Suprapubic skin (tissue), 4 donors: ENCODE measurements around the gene RUNX1. TPM values are rescaled to one million over a fixed set of nuclear protein-coding genes. Genes with fewer than 3 reads are reported as not detected.

ENCODE experiments used
- DNase-seq, 2 donors: peaks; one replicate each; pipeline ENCODE4 v3.0.0-alpha.2; 2019; ENCODE audit warnings: low spot score in 2 of 2
- H3K27ac ChIP-seq: fragments of 200-600 bp; sonication (generic); one replicate; pipeline ENCODE4 v1.5.1; 2019
- H3K27me3 ChIP-seq: fragments of 200-600 bp; sonication (generic); one replicate; pipeline ENCODE4 v1.5.1; 2019
- H3K36me3 ChIP-seq: fragments of 200-600 bp; sonication (generic); one replicate; pipeline ENCODE4 v1.5.1; 2019
- H3K4me1 ChIP-seq: fragments of 200-600 bp; sonication (generic); one replicate; pipeline ENCODE4 v1.5.1; 2019
- H3K4me3 ChIP-seq: fragments of 200-600 bp; sonication (generic); one replicate; pipeline ENCODE4 v1.5.1; 2019; ENCODE audit warnings: mild to moderate bottlenecking
- H3K9me3 ChIP-seq: fragments of 200-600 bp; sonication (generic); one replicate; pipeline ENCODE4 v1.5.1; 2019
- CTCF ChIP-seq, 2 donors: fragments of 200-600 bp in 1 of 2; fragments of 450-650 bp in 1 of 2; sonication (generic) in 1 of 2; IDR thresholded peaks; one replicate each; pipeline ENCODE4 v1.5.1; 2016 to 2019; ENCODE audit warnings: antibody characterized with exemption in 2 of 2, mild to moderate bottlenecking in 1 of 2, moderate library complexity in 1 of 2
- EP300 ChIP-seq: sonication (generic); formaldehyde crosslinking; IDR thresholded peaks from one replicate; pipeline ENCODE4 v1.6.1; 2017; ENCODE audit warnings: antibody characterized with exemption
- POLR2A ChIP-seq, 2 donors: fragments of 450-650 bp; IDR thresholded peaks; one replicate each; pipeline ENCODE4 v1.6.1; 2017; ENCODE audit warnings: antibody characterized with exemption in 2 of 2, mild to moderate bottlenecking in 2 of 2, moderate library complexity in 2 of 2
- POLR2AphosphoS5 ChIP-seq, 3 donors: sonication (generic); formaldehyde crosslinking; IDR thresholded peaks; one replicate each; pipeline ENCODE4 v1.6.1; 2017; ENCODE audit warnings: antibody characterized with exemption in 3 of 3
- WGBS: methylation state at CpG from one replicate; pipeline ENCODE4 v1.1.5; 2018; 5-methylcytosine and 5-hydroxymethylcytosine counted together
- total RNA-seq, 4 donors: library from RNA; depleted of rRNA; stranded (reverse); fragments of >200 nt; gene quantifications; one replicate each; pipeline ENCODE4 v1.1.0, GENCODE V29; 2016

The RUNX1 gene
- total RNA-seq, 4 donors from 2014 or later = 15.4 to 26.7 (median 20.5) TPM

GRCh38 chr21:34988625-34989024, 60.5 kb downstream of the RUNX1 start:
- WGBS = 96% methylated on average over 2 of the region's 2 CpGs
- Histone ChIP-seq H3K4me1 (peaks cover 3% of the 10 kb centered on the region), H3K36me3 (no peaks in the 10 kb centered on the region), H3K9me3 (no peaks in the 10 kb centered on the region), H3K27me3 (no peaks in the 10 kb centered on the region), H3K4me3 (no peak overlapping the region), H3K27ac (no peak overlapping the region)
- TF ChIP-seq POLR2AphosphoS5 (IDR thresholded peaks at IDR 0.05) (no peak), EP300 (no peak), POLR2A (IDR thresholded peaks at IDR 0.05) (no peak), CTCF (IDR thresholded peaks at IDR 0.05) (no peak)
- no peak for DNase-seq

- WGBS = 87% methylated on average over 8 of the region's 8 CpGs
- peaks cover 3% of the 10 kb centered on the region for H3K4me1 ChIP-seq
- H3K27ac ChIP-seq = no peak overlapping the region
- DNase-seq = no peak
- H3K27me3 ChIP-seq = no peaks in the 10 kb centered on the region
- H3K4me3 ChIP-seq = no peak overlapping the region
- no peaks in the 10 kb centered on the region for H3K36me3 ChIP-seq
- no peaks in the 10 kb centered on the region for H3K9me3 ChIP-seq
- no peak for TF ChIP-seq EP300
- no peak for TF ChIP-seq CTCF (IDR thresholded peaks at IDR 0.05)
These were observed 61.0 kb downstream of the RUNX1 start for GRCh38 chr21:34988139-34988538.

- Histone ChIP-seq H3K9me3 (no peaks in the 10 kb centered on the region), H3K27me3 (no peaks in the 10 kb centered on the region), H3K27ac (no peak overlapping the region), H3K4me3 (no peak overlapping the region), H3K36me3 (no peaks in the 10 kb centered on the region), H3K4me1 (no peaks in the 10 kb centered on the region)
- TF ChIP-seq POLR2A (IDR thresholded peaks at IDR 0.05) = no peak
- TF ChIP-seq POLR2AphosphoS5 (IDR thresholded peaks at IDR 0.05) = no peak
- no peak for TF ChIP-seq CTCF (IDR thresholded peaks at IDR 0.05)
- no peak for TF ChIP-seq EP300
- DNase-seq = no peak
- 50% methylated on average over 5 of the region's 5 CpGs for WGBS
These were observed 61.5 kb downstream of the RUNX1 start for GRCh38 chr21:34987501-34988072.

DNA sequence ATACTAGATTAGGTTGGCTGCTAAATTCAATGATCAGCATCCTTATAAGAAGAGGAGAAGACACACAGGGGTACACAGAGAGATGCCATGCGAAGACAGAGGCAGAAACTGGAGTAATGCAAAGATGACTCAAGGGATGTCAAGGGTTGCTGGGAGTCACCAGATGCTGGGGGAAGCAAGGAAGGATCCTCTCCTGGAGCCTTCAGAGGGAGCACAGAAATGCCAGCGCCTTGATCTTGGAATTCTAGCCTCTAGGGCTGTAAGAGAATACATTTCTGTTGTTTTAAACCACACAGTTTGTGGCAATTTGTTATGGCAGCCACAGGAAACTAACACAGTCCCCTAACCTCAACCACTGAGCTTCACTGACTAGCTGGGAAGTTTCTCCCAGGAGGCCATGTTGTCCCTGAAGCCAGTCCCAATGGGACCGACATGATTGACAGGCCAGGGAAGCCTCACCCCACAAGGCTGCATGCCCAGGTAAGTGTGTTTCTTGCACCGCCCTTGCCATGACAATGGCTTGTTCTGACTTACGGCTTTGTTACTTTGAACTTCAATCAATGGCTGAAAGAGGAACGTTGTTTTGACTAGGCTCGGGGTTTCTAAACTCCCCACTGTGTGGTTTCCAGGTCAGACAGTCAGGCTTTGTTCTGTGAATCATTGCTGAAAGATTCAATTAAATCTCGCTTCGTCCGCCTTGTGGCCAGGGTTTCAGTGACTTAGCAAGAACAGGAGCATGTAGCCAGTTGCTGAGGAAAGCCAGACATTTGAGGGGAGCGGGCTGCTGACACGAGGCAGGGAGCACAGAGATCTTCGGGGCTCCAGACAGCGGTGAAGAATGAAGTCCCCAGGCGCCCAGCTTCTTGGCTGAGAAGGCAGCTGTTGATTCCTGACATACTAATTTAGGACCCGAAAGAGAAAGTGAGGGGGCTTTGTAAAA, 62.3 kb downstream of the RUNX1 start:
- no peaks in the 10 kb centered on the region for H3K9me3 ChIP-seq
- WGBS = 63% methylated on average over 16 of the region's 16 CpGs
- no peaks in the 10 kb centered on the region for H3K36me3 ChIP-seq
- H3K27ac ChIP-seq = no peak overlapping the region
- no peaks in the 10 kb centered on the region for H3K27me3 ChIP-seq
- no peak for DNase-seq
- TF ChIP-seq CTCF (IDR thresholded peaks at IDR 0.05) = no peak
- no peak for TF ChIP-seq EP300
- TF ChIP-seq POLR2A (IDR thresholded peaks at IDR 0.05) = no peak
- TF ChIP-seq POLR2AphosphoS5 (IDR thresholded peaks at IDR 0.05) = no peak
- no peak overlapping the region for H3K4me3 ChIP-seq
- H3K4me1 ChIP-seq = no peaks in the 10 kb centered on the region

- H3K4me1 ChIP-seq = no peaks in the 10 kb centered on the region
- 87% methylated on average over 3 of the region's 3 CpGs for WGBS
- TF ChIP-seq CTCF (IDR thresholded peaks at IDR 0.05) = no peak
- TF ChIP-seq POLR2A (IDR thresholded peaks at IDR 0.05) = no peak
- TF ChIP-seq POLR2AphosphoS5 (IDR thresholded peaks at IDR 0.05) = no peak
- no peak for TF ChIP-seq EP300
- no peak for DNase-seq
- H3K9me3 ChIP-seq = no peaks in the 10 kb centered on the region
- H3K4me3 ChIP-seq = no peak overlapping the region
- H3K36me3 ChIP-seq = no peaks in the 10 kb centered on the region
- no peaks in the 10 kb centered on the region for H3K27me3 ChIP-seq
- no peak overlapping the region for H3K27ac ChIP-seq
These were observed 64.6 kb downstream of the RUNX1 start for GRCh38 chr21:34984356-34985058.
